HG03025 (cell line): ENCODE results near the gene IFITM2.
"Not testable (repeated sequence)": the region's sequence is repeated elsewhere in the genome, so short reads cannot be mapped to it uniquely, and the experiment has no call there.

Experiments
- ATAC-seq: cut with Tn5 transposase; IDR thresholded peaks from one replicate; pipeline ENCODE4 v1.9.1; 2021; ENCODE audit warnings: mild to moderate bottlenecking, moderate library complexity; ENCODE audit not compliant: unreplicated experiment, low FRiP score

IFITM2 gene

DNA sequence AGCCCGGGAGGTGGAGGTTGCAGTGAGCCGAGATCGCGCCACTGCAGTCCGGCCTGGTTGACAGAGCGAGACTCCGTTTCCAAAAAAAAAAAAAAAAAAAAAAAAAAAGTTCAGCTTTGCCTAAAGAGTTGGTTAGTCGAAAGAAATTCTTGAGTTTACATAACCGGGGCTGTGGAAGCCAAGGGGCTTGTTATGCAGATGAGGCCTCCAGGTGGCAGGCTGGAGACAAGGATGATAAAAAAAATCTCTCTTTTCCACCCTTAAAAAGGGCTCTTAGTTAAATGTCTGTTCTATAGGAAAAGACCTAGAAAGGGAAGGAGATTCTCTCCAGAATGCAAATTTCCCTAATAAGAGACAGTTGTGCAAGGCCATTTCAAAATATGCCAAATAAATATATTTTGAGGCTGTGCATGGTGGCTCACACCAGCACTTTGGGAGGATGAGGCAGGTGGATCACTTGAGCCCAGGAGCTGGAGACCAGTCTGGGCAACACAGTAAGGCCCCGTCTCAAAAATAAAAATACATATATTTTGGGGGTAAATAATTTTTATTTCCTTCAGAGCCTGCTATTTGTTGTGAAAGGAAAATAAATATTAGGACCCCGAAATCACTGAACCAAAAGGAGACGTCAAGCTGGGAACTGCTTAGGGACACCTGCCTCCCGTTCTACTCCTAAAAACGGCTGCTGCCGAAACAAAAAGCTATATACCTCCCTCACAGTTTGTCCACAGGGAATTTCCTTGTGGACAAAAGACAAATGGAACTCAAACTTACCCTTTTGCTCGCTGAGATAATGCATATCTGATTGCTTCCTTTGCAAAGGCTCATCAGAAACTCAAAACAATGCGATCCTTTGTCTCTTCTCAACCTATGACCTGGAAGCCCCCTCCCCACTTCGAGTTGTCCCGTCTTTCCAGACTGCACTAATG, 2.4 kb upstream of the IFITM2 start:
- no peak for ATAC-seq

- ATAC-seq: no peak
These were observed 1.8 kb upstream of the IFITM2 start for GRCh38 chr11:305844-306211.

DNA sequence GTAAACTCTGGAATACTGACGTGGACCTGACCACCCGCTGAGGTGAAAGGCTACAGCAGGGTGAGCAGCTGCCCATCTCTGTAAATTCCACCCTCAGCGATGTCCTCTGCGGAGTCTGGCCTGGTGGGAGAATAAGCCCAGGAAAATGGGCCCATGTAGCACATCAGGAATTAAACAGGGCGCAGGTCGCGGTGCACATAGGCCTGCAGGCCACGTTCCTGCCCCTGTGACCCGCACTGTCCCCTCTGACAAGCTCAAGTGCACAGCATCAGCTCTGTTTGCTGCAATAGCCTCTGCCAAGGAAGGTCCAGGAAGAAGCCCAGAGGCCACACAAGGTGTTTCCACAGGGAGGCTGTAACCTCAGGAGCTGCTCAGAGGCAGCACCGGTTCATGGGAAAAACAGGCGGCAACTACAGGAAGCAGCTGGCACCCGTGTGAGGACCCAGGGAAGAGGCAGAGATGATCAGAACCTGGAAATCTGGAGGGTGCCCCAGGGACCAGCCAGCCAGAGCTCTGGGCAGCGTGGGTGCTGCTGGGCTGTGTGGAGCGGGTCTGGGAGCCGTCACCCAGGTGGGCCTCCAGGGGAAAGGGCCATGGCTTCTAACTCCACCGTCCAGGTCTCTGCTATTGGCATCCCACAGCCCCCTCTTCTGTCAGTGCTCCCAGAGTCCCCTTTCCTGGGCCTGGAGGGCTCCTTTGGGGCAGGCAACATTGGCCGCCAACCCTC, 808 bp upstream of the IFITM2 start:
- ATAC-seq: no peak

DNA sequence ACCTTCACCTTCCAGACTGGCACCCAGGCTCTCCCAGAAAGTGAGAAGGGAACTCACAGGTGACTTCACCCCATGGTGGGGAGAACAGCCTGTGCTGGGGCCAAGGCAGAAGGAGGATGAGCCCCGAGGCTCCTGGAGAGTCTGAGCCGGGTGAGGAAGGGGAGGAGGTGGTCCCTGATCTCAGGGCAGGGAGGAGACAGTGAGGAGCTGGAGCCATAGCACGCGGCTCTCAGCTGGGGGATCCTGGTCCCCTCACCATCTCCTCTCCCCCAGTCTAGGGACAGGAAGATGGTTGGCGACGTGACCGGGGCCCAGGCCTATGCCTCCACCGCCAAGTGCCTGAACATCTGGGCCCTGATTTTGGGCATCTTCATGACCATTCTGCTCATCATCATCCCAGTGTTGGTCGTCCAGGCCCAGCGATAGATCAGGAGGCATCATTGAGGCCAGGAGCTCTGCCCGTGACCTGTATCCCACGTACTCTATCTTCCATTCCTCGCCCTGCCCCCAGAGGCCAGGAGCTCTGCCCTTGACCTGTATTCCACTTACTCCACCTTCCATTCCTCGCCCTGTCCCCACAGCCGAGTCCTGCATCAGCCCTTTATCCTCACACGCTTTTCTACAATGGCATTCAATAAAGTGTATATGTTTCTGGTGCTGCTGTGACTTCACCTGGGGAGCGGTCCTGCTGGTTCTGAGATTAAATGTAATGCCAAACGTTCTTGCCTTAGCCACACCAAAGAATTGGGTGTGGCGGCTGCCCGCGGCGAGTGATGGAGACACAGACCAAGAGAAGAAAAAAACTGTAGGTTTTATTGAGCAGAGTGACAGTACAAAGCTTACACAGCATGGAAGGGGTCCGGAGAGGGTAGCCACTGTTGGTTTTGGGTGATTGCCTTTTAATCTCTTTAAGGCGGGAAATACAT, 1.4 kb downstream of the IFITM2 start:
- not testable (repeated sequence) for ATAC-seq

DNA sequence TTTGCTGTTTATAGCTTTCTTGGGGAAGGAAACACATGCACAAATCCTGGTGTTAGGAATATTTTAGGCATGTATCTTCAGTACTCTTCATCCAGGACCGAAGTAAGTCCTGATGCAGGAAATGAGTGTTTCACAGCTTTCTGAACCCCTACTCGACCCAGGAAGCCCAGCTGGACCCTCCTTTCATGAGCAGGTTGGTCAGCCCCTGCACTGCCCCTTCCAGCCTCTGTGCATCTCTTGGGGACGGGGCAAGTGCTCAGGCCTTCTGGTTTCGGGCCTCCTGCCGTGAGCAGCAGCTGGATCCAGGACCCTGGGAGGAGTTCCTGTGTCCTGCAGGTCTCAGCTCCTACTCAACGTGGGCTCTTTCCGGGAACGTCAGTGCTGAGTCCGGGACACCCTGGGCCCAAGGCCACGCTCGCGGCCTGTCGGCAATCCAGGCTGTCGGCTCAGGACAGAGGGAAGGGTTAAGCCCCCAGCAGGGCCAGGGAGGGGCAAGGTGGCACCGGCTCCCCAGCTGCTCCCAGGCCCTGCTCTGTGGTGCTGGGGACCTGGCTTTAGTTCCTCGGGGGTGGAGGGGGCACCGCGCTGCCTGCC, 2.5 kb downstream of the IFITM2 start:
- ATAC-seq: not testable (repeated sequence)

- not testable (repeated sequence) for ATAC-seq
These were observed 3.6 kb downstream of the IFITM2 start for GRCh38 chr11:311013-311748.

DNA sequence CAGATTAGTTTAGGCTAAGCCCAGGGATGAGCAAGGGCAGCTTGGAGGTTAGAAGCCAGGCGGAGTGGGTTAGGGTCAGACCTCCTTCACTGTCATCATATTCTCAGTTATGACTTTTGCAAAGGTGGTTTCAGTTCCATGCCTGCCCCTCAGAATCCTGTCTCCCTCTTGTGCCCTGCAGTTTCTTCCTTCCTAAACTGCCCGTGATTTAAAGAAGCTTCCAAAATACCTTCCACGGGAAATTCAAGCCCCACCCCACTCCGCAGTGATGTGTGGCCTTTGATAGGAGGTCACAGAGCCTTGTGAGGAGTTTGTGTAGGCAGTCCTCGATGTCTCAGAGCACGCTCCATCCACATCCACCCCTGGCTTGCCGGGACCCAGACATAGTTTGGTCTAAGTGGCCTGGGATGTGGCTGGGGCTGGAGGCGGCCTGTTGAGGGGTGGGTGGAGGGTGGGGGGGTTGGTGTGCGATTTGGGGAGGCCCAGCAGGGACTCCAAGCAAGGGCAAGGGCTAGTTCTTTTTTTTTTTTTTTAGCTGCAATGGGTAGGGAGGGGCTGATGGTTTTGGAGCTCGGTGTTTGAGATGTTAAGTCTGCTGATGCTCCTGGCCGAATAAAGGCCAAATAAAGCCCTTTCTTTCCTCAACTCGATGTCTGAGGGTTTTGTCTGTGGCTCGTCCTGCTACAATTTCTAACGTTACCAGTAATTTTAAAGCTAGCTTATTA, 4.6 kb downstream of the IFITM2 start:
- no peak for ATAC-seq

- ATAC-seq: no peak
These were observed 5.7 kb downstream of the IFITM2 start for GRCh38 chr11:313304-313786.

DNA sequence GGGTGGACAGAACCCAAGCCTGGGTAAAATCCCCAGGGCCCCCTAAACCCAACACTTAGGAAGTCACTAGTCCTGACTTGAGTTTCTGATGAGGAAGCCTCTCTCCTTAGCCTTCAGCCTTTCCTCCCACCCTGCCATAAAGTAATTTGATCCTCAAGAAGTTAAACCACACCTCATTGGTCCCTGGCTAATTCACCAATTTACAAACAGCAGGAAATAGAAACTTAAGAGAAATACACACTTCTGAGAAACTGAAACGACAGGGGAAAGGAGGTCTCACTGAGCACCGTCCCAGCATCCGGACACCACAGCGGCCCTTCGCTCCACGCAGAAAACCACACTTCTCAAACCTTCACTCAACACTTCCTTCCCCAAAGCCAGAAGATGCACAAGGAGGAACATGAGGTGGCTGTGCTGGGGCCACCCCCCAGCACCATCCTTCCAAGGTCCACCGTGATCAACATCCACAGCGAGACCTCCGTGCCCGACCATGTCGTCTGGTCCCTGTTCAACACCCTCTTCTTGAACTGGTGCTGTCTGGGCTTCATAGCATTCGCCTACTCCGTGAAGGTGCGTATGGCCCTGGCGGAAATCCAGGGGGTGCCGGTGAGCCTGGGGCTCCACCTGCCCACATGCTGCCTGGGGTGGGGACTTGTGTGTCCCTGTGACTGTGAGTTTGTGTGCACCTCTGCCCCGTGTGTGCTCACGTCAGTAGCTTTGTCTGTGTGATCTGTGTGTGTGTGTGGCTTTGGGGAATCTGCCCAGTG, 6.4 kb downstream of the IFITM2 start, which contains the start of gene IFITM1:
Gene IFITM1, plus strand, starts transcription at position 254 of the 767 bp plus-strand sequence. Its CDS starts 131 bp downstream, at position 385.
- no peak for ATAC-seq

GRCh38 chr11:314554-314875, 6.9 kb downstream of the IFITM2 start:
- not testable (repeated sequence) for ATAC-seq

GRCh38 chr11:315051-315481, 7.5 kb downstream of the IFITM2 start:
- no peak for ATAC-seq

- ATAC-seq: no peak
These were observed 7.9 kb downstream of the IFITM2 start for GRCh38 chr11:315516-315994.

- no peak for ATAC-seq
These were observed 8.6 kb downstream of the IFITM2 start for GRCh38 chr11:316031-316701.

DNA sequence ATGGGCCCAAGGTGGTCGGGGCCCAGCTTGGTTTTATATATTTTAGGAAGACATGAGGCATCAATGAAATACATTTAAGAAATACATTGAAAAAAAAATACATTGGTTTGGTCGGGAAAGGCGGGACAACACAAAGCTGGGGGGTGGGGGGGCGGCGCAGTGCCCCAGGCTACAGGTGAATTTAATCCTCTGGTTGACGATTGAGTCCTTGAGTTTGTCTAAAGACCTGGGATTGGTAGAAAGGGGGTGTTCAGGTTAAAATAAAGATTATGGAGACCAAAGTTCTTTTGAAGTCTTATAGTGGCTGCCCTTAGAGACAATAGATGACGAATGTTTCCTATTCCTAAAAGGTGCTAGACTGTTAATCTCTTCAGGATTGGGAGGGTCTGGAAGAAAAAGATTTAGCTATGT, 9.3 kb downstream of the IFITM2 start:
- ATAC-seq: no peak

DNA sequence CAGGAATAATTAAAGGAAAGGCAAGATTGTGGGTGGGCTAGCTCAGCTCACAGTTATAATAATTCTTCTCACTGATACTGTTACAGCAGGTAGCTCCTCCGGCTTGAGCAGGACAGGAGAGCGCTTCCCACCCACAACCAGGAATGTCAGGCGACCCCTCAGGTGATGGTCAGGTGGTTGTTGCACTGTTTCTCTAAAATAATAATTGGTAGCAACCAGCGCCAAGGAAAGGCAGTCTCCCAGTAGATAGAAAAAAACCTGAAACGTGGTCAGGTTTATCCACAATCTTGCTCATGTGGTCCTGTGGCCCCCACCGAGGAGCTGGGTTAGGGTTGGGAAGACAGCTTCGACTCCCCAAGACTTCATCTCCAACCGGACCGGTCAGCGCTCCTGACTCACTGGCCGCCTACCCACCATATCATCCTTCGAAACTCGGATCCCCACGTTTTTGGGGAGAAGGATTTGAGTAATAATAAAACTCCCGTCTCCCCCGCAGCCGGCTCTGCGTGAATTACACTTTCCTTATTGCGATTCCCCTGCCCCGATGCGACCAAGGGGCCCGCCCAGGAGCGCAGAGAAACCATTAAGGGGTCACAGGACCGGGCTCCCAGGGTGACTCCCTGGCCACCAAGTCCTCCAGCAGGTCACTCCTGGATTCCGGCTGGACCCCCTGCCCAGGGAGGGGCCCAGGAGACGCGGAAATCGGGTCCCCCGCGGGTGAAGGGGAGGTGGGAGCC, 10.2 kb downstream of the IFITM2 start:
- ATAC-seq: not testable (repeated sequence)

- not testable (repeated sequence) for ATAC-seq
These were observed 10.9 kb downstream of the IFITM2 start for GRCh38 chr11:318405-319120.
